HepG2 (cell line): ENCODE measurements around the gene NECTIN2. TPM values are rescaled to one million over a fixed set of nuclear protein-coding genes. Genes with fewer than 3 reads are reported as not detected.

Source experiments
- ATAC-seq: fragments of 200-7000 bp; cut with Tn5 transposase; 3 replicates; pipeline ENCODE4 v1.9.1; 2020; ENCODE audit warnings: mild to moderate bottlenecking, moderate library complexity
- BruUV-seq: library from RNA; stranded (reverse); fragments of 400-500 nt; replicated peaks from 2 replicates; lab custom pipeline; 2021; lab: Mats Ljungman, UMichigan
- CTCF ChIA-PET: fragments of 300-600 bp; formaldehyde crosslinking; extraction: SDS; loops from one replicate; lab custom pipeline; 2021; ENCODE audit warnings: low total read pairs, inconsistent platforms, low intra/inter-chr PET ratio; lab: Yijun Ruan, JAX
- POLR2A ChIA-PET: fragments of 350-600 bp; sonication (Branson Sonifier 250); formaldehyde crosslinking; loops from one replicate; lab custom pipeline; 2020; ENCODE audit warnings: antibody characterized with exemption, inconsistent platforms; lab: Yijun Ruan, JAX
- DNase-seq: peaks from one replicate; pipeline ENCODE4 v3.0.0-alpha.2; 2015; ENCODE audit warnings: low spot score
- FAIRE-seq: peaks from 3 replicates; lab custom pipeline; 2011; peaks lifted over from hg19 to GRCh38; lab: Jason Lieb, UNC
- H2AFZ ChIP-seq: one replicate; pipeline ENCODE4 v1.6.1; 2011; ENCODE audit warnings: low read length, inconsistent platforms
- H3K27ac ChIP-seq: fragments of 300-600 bp; 3 replicates; pipeline ENCODE4 v1.8.0; 2011; ENCODE audit warnings: mixed run types, mild to moderate bottlenecking, mixed read lengths, low read length, inconsistent platforms; ENCODE audit not compliant: insufficient read depth; ENCODE audit errors: extremely low read length
- H3K27me3 ChIP-seq, 2 experiments: fragments of 200-600 bp in 1 of 2; 2 replicates in 1 of 2; 3 replicates in 1 of 2; pipeline versions ENCODE4 v1.6.0 to v1.8.0; 2011; ENCODE audit warnings: low read length in 2 of 2, mild to moderate bottlenecking in 2 of 2, moderate library complexity in 2 of 2, inconsistent platforms in 1 of 2; ENCODE audit not compliant: insufficient read depth in 2 of 2, control insufficient read depth in 1 of 2
- H3K36me3 ChIP-seq, 2 experiments: fragments of 200-600 bp in 1 of 2; replicated peaks in 1 of 2; 2 replicates in 1 of 2; 3 replicates in 1 of 2; pipeline versions ENCODE4 v1.5.1 to v1.8.0; 2011; ENCODE audit warnings: low read length in 2 of 2, inconsistent platforms in 1 of 2; ENCODE audit not compliant: insufficient read depth in 2 of 2, control insufficient read depth in 1 of 2
- H3K4me1 ChIP-seq: 2 replicates; pipeline ENCODE4 v1.5.1; 2012; ENCODE audit warnings: low read length, inconsistent platforms; ENCODE audit not compliant: insufficient read depth
- H3K4me2 ChIP-seq: 2 replicates; pipeline ENCODE4 v1.6.0; 2011; ENCODE audit warnings: low read depth, low read length, inconsistent platforms
- H3K4me3 ChIP-seq, 3 experiments: fragments of 200-600 bp in 1 of 3; sonication (generic), shearing (Covaris generic) in 1 of 3; replicated peaks in 1 of 3; 2 replicates each; pipeline ENCODE4 v1.5.1; 2011 to 2016; ENCODE audit warnings: low read length in 3 of 3, inconsistent platforms in 2 of 3, low read depth in 2 of 3, mild to moderate bottlenecking in 2 of 3, control low read depth in 1 of 3, mixed read lengths in 1 of 3; ENCODE audit not compliant: insufficient read depth in 1 of 3
- H3K79me2 ChIP-seq: one replicate; pipeline ENCODE4 v1.6.1; 2011; ENCODE audit warnings: low read length, inconsistent platforms; ENCODE audit not compliant: insufficient read depth
- H3K9ac ChIP-seq: 2 replicates; pipeline ENCODE4 v1.6.0; 2011; ENCODE audit warnings: mild to moderate bottlenecking, low read depth, low read length, inconsistent platforms; ENCODE audit not compliant: insufficient read depth
- H3K9me3 ChIP-seq: 2 replicates; pipeline ENCODE4 v1.5.1; 2012; ENCODE audit warnings: mild to moderate bottlenecking, low read length
- H4K20me1 ChIP-seq: 2 replicates; pipeline ENCODE4 v1.6.0; 2011; ENCODE audit warnings: inconsistent platforms, mild to moderate bottlenecking, low read length, moderate library complexity; ENCODE audit not compliant: insufficient read depth
- FOXK1 ChIP-seq: sonication (generic); formaldehyde crosslinking; IDR thresholded peaks from 2 replicates; pipeline ENCODE4 v1.4.0; 2020; ENCODE audit warnings: low read depth, missing genetic modification reagents, borderline replicate concordance
- GATAD2A ChIP-seq: IDR thresholded peaks from 2 replicates; pipeline ENCODE4 v1.6.1; 2016
- KLF11 ChIP-seq: IDR thresholded peaks from 2 replicates; pipeline ENCODE4 v1.6.1; 2016; ENCODE audit warnings: missing compliant biosample characterization
- KLF12 ChIP-seq: sonication (generic); formaldehyde crosslinking; IDR thresholded peaks from 2 replicates; pipeline ENCODE4 v1.4.0; 2020; ENCODE audit warnings: missing genetic modification reagents, borderline replicate concordance
- NR2F6 ChIP-seq, 2 experiments: IDR thresholded peaks; 2 replicates each; pipeline ENCODE4 v1.6.1; 2016; ENCODE audit warnings: antibody characterized with exemption in 1 of 2, mild to moderate bottlenecking in 1 of 2
- PAXIP1 ChIP-seq: sonication (generic); formaldehyde crosslinking; conservative IDR thresholded peaks from 2 replicates; pipeline ENCODE4 v1.4.0; 2020; ENCODE audit warnings: mild to moderate bottlenecking, missing genetic modification reagents, moderate library complexity
- PRDM15 ChIP-seq: sonication (generic); formaldehyde crosslinking; IDR thresholded peaks from 2 replicates; pipeline ENCODE4 v1.4.0; 2020; ENCODE audit warnings: missing genetic modification reagents
- SALL1 ChIP-seq: sonication (generic); formaldehyde crosslinking; IDR thresholded peaks from 2 replicates; pipeline ENCODE4 v1.8.0; 2022; ENCODE audit warnings: mild to moderate bottlenecking, missing genetic modification reagents
- SAP130 ChIP-seq: IDR thresholded peaks from 2 replicates; pipeline ENCODE4 v1.6.1; 2016; ENCODE audit warnings: low read depth
- TCF7 ChIP-seq: sonication (generic); IDR thresholded peaks from 2 replicates; pipeline ENCODE4 v1.6.1; 2016; ENCODE audit warnings: antibody characterized with exemption, low read depth
- ZNF292 ChIP-seq: sonication (generic); formaldehyde crosslinking; IDR thresholded peaks from 2 replicates; pipeline ENCODE4 v1.8.1; 2022; ENCODE audit warnings: mild to moderate bottlenecking, low read depth, missing genetic modification reagents, borderline replicate concordance
- ZNF296 ChIP-seq: sonication (generic); formaldehyde crosslinking; conservative IDR thresholded peaks from 2 replicates; pipeline ENCODE4 v1.5.0; 2020; ENCODE audit warnings: mild to moderate bottlenecking, missing genetic modification reagents
- ZNF350 ChIP-seq: sonication (generic); formaldehyde crosslinking; IDR thresholded peaks from 2 replicates; pipeline ENCODE4 v1.4.0; 2020; ENCODE audit warnings: mild to moderate bottlenecking, low read depth, missing genetic modification reagents, borderline replicate concordance
- ZNF441 ChIP-seq: sonication (generic); formaldehyde crosslinking; IDR thresholded peaks from 2 replicates; pipeline ENCODE4 v1.7.0; 2021; ENCODE audit warnings: missing genetic modification reagents, borderline replicate concordance
- ZNF577 ChIP-seq: sonication (generic); formaldehyde crosslinking; IDR thresholded peaks from 2 replicates; pipeline ENCODE4 v1.4.0; 2020; ENCODE audit warnings: mild to moderate bottlenecking, low read depth, missing genetic modification reagents, borderline replicate concordance
- ZNF605 ChIP-seq: sonication (generic); formaldehyde crosslinking; IDR thresholded peaks from 2 replicates; pipeline ENCODE4 v1.8.0; 2022; ENCODE audit warnings: mild to moderate bottlenecking, missing genetic modification reagents
- ZNF839 ChIP-seq: sonication (generic); formaldehyde crosslinking; IDR thresholded peaks from 2 replicates; pipeline ENCODE4 v1.4.0; 2020; ENCODE audit warnings: missing genetic modification reagents, mild to moderate bottlenecking, borderline replicate concordance
- WGBS: methylation state at CpG from one replicate; pipeline ENCODE4 v1.1.6; 2017; ENCODE audit warnings: low lambda C conversion rate; 5-methylcytosine and 5-hydroxymethylcytosine counted together
- in situ Hi-C: cut with HindIII; loops from 2 replicates; pipeline ENCODE4 v1.10.0; 2017; ENCODE audit warnings: low pct_unique_long_range_greater_than_20kb; ENCODE audit not compliant: extremely low pct_ligation_motif_present
- intact Hi-C: fragments of 100-400 bp; cut with micrococcal nuclease; formaldehyde crosslinking; loops from one replicate; pipeline ENCODE4 v1.10.0; 2022; ENCODE audit not compliant: unreplicated experiment
- polyA plus RNA-seq, 8 experiments: library from polyadenylated mRNA; depleted of rRNA in 3 of 8; stranded (reverse) in 7 of 8; unstranded in 1 of 8; fragments of >200 nt; fragmentation: Illumina TruSeq in 4 of 8; extraction: Trizol in 4 of 8; gene quantifications; 2 replicates each; pipeline versions ENCODE4 v1.2.1 to v1.2.3, GENCODE V29; 2011 to 2016; ENCODE audit warnings: low read depth in 4 of 8, missing spikeins in 1 of 8, mixed read lengths in 1 of 8; ENCODE audit not compliant: insufficient read depth in 1 of 8
- total RNA-seq, 5 experiments: library from RNA; depleted of rRNA; stranded (reverse); fragments of >200 nt; fragmentation: Illumina TruSeq; extraction: Trizol; gene quantifications; 2 replicates each; pipeline ENCODE4 v1.2.3, GENCODE V29; 2016; ENCODE audit warnings: low read depth in 1 of 5

NECTIN2 gene
- total and polyA plus RNA-seq, 2 of the 13 experiments (the other 11 are each of a cell fraction or from before 2014, with no cell fraction given), result 75.4 to 114 TPM

- in situ Hi-C loops, result no loop called here
- Histone ChIP-seq H3K27me3 (no peaks in the 10 kb centered on the region), H3K79me2 (no peaks in the 10 kb centered on the region), H3K36me3 (peaks cover 3 to 4% of the 10 kb centered on the region in 2 experiments; a peak in 2 of 5 replicates), H3K9ac (no peak overlapping the region), H3K4me3 (peak overlapping the region in 1 of 3 experiments; percentile 36; a peak in 2 of 6 replicates), H3K4me2 (peak overlapping the region; percentile 64), H3K9me3 (no peaks in the 10 kb centered on the region), H3K27ac (peak overlapping the region; percentile 14), H4K20me1 (no peaks in the 10 kb centered on the region), H3K4me1 (peaks cover 35% of the 10 kb centered on the region), H2AFZ (no peak overlapping the region)
- no peak for DNase-seq
- ChIA-PET CTCF (no interaction called here), POLR2A (interaction anchor here (1.2 to 8.3 kb wide), 4 partner anchors 11 to 23 kb away, joined by 5 to 67 read pairs (median 12); partner anchors contain the start of genes BCAM and NECTIN2)
- BruUV-seq, result no TSS peak
- ATAC-seq, result no peak; the same call in 2 of the 3 replicates
- no peak for FAIRE-seq
- intact Hi-C loops, result loop anchor here (1.0 kb wide), 1 partner anchor 11 kb away; no protein-coding TSS in a partner anchor
- WGBS, result 2% methylated on average over 4 of the region's 4 CpGs
- TF ChIP-seq ZNF441 (no peak), KLF12 (CRISPR knock-in tag) (no peak), GATAD2A (0 out of 2 replicates have a peak, but pooled peaks have one; percentile 23), ZNF577 (no peak), KLF11 (CRISPR knock-in tag) (no peak), SALL1 (peak; percentile 57; the same call in 1 of the 2 replicates), ZNF605 (CRISPR knock-in tag) (peak; percentile 28; the same call in 1 of the 2 replicates), TCF7 (no peak), PRDM15 (CRISPR knock-in tag) (no peak), ZNF839 (no peak), PAXIP1 (CRISPR knock-in tag) (0 out of 2 replicates have a peak, but pooled peaks have one; percentile 1), ZNF292 (CRISPR knock-in tag) (0 out of 2 replicates have a peak, but pooled peaks have one; percentile 13), NR2F6 (IDR thresholded peaks at IDR 0.05) (no peak), NR2F6 (CRISPR knock-in tag; IDR thresholded peaks at IDR 0.05) (0 out of 2 replicates have a peak, but pooled peaks have one; percentile 5), SAP130 (peak; percentile 6; the same call in 1 of the 2 replicates), ZNF350 (no peak), ZNF296 (CRISPR knock-in tag) (no peak), FOXK1 (CRISPR knock-in tag) (0 out of 2 replicates have a peak, but pooled peaks have one; percentile 3)
These were observed 22.8 kb upstream of the NECTIN2 start for GRCh38 chr19:44823373-44823698.
